GM18511 (cell line): ENCODE results near the gene ANKMY1.
A peak's percentile ranks its signal among the peaks of the same experiment; 100 is the strongest.

Experiments
- ATAC-seq: cut with Tn5 transposase; IDR thresholded peaks from one replicate; pipeline ENCODE4 v1.9.1; 2021; ENCODE audit warnings: mild to moderate bottlenecking, moderate library complexity; ENCODE audit not compliant: unreplicated experiment

ANKMY1 gene

GRCh38 chr2:240594511-240595380 lies 37.0 kb upstream of the ANKMY1 start:
- no peak for ATAC-seq

GRCh38 chr2:240593703-240594451 lies 36.1 kb upstream of the ANKMY1 start:
- ATAC-seq: no peak

GRCh38 chr2:240593026-240593702 lies 35.4 kb upstream of the ANKMY1 start:
- ATAC-seq: no peak

- no peak for ATAC-seq
Measured at GRCh38 chr2:240591784-240592183, 34.0 kb upstream of the ANKMY1 start.

GRCh38 chr2:240591226-240591625 lies 33.4 kb upstream of the ANKMY1 start:
- no peak for ATAC-seq

- no peak for ATAC-seq
Measured at GRCh38 chr2:240590681-240591111, 32.9 kb upstream of the ANKMY1 start.

- no peak for ATAC-seq
Measured at GRCh38 chr2:240589850-240590525, 32.2 kb upstream of the ANKMY1 start.

- ATAC-seq: no peak
Measured at GRCh38 chr2:240589375-240589774, 31.6 kb upstream of the ANKMY1 start.

GRCh38 chr2:240588669-240589068 lies 30.9 kb upstream of the ANKMY1 start:
- no peak for ATAC-seq

GRCh38 chr2:240588006-240588655 lies 30.3 kb upstream of the ANKMY1 start:
- no peak for ATAC-seq

- ATAC-seq: no peak
Measured at GRCh38 chr2:240586919-240587800, 29.4 kb upstream of the ANKMY1 start.

GRCh38 chr2:240586198-240586918 lies 28.6 kb upstream of the ANKMY1 start, which contains the start of gene CAPN10:
TSS of gene CAPN10 (plus strand) at chr2:240586734. CDS start at chr2:240586912, 178 bp downstream.
- peak; percentile 65 for ATAC-seq

- no peak for ATAC-seq
Measured at GRCh38 chr2:240585681-240586197, 28.0 kb upstream of the ANKMY1 start.

- peak; percentile 38 for ATAC-seq
Measured at GRCh38 chr2:240585101-240585500, 27.3 kb upstream of the ANKMY1 start.

GRCh38 chr2:240584486-240585031 lies 26.8 kb upstream of the ANKMY1 start:
- peak; percentile 68 for ATAC-seq

GRCh38 chr2:240583774-240584173 lies 26.0 kb upstream of the ANKMY1 start:
- ATAC-seq: no peak

GRCh38 chr2:240582781-240583180 lies 25.0 kb upstream of the ANKMY1 start:
- no peak for ATAC-seq

GRCh38 chr2:240581811-240582210 lies 24.0 kb upstream of the ANKMY1 start:
- no peak for ATAC-seq
